VCaP (cell line): Measurements from ENCODE around the gene DCXR.
A peak's percentile ranks its signal among the peaks of the same experiment; 100 is the strongest.

Source experiments
- H3K27ac ChIP-seq: fragments of 450-650 bp; 2 replicates; pipeline ENCODE4 v1.5.1; 2017
- CTCF ChIP-seq: fragments of 450-650 bp; conservative IDR thresholded peaks from 2 replicates; pipeline ENCODE4 v1.5.1; 2017; ENCODE audit warnings: mild to moderate bottlenecking, moderate library complexity

Gene DCXR

DNA sequence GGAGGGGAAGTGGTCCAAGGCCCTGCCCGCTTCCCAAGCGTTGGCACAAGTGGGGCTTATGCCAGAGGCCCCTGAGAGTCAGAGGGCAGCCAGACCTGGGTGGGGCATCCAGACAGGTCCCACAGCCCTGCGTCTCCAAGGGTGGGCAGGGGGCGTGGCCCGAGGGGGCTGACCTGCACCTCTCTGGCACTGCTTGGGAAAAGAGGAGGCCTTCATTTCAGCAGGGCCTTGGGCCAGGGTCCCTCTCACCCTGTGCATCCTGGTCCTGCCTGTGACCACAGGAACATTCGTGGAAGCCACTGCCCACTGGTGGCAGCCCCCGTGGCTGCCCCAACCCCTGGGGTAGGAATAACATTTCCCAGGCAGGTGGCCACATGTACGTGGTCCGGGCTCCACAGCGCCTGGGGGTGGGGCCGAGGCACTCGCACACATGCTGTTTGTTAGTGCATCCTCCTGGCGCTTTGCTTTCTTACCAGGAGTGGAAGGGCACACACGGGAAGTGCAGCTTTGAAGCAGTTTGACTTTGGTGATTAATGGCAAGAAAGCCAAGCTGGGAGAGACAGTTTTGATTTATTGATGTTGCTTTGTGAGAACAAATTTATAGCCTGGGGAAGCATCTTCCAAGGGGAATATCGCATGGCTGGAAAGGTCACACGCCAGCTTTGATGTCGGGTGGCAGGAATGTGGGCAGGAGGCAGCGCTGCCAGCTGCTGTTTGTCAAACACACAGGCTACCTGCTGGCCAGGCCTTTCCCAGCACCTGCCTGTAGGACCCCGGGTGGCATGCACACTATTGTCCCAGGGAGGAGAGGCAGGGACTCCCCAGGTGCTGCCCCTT lies 19.1 kb downstream of the DCXR start:
- peak overlapping the region; percentile 91 for H3K27ac ChIP-seq
- no peak for TF ChIP-seq CTCF

DNA sequence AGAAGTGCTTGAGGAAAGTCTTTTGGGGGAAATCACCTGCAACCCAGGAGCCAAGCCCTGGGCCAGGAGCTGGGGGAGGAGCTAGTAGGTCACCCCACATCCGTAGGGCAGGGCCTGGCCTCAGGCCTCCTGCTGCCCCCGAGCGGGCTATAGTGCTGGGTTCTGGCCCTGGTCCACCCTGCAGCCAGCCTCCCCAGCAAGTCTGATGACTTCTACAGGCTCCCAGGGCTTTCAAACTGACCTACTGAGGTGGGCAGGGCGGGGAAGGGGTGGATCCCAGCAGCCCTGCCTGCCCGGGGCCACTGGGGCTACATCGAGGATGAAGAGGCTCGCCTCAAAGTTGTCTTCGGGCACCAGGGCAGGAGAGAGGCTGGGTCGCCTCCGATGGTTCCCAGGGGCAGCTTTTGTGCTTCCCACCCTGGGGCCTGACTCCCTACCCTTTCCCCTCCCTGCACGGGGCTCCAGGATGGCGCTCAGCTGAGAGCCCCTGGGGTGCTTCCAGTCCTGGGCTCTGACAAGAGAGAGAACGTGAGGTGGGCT lies 19.8 kb downstream of the DCXR start:
- peak overlapping the region; percentile 91 for H3K27ac ChIP-seq
- TF ChIP-seq CTCF = no peak

DNA sequence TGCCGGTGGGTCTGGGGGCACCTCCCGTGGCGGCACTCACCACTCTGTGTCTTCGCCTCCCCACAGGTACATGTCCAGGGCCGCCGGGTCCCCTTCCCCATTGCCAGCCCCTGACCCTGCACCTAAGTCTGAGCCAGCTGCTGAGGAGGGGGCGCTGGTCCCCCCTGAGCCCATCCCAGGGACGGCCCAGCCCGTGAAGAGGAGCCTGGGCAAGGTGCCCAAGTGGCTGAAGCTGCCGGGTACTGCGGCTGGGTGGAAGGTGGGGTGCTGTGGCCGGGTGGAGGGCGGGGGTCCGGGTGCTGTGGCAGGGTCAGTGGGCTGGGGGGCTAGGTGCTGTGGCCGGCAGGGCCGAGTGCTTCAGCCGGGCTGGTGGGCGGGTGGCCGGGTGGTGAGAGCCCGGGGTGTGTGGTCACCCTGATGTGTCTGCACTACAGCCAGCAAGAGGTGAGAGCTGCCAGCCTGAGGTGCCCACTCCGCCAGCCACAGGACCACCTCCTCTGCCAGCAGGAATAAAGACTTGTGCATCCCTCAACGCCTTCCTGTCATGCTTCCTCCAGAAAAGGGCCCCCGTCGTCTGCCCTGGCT lies 20.5 kb downstream of the DCXR start:
- H3K27ac ChIP-seq = peak overlapping the region; percentile 91
- TF ChIP-seq CTCF = no peak

DNA sequence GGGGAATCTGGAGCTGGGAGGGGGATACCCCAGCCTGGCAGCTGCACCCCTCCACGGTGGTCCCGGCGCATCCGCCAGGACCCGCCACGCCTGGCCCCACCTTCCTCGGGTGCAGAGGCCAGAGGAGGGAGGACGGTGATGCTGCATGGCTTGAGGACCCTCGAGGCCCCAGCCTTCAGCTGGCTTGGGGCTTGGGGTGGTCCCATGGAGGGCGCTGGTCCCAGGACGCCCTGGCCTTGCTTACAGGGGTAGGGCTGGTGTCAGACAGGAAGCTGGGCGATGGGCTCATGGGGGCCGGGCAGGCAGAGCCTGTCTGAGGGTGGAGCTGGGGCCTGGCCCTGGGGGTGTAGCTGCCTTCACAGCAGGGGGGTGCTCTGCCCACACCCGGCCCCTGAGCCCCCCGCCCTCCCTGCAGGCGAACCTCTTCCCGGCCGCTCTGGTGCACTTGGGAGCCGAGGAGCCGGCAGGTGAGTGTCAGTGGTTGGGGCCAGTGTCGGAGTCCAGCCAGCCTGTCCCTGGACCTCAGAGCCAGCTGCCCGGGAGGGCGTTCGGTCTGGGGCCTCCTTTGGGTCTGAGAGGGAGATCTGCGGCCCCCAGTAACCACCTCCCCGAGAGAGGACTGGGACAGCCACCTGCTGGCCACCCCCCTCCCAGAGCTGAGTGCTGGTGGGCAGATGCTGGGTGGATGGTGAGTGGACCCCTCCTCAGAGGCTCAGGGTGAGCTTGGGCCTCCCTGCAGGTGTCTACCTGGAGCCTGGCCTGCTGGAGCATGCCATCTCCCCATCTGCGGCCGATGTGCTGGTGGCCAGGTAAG lies 21.2 kb downstream of the DCXR start:
- H3K27ac ChIP-seq = peak overlapping the region; percentile 91; the same call in 1 of the 2 replicates
- TF ChIP-seq CTCF = no peak

- H3K27ac ChIP-seq = no peak overlapping the region
- no peak for TF ChIP-seq CTCF
Measured at GRCh38 chr17:82015311-82015971, 22.1 kb downstream of the DCXR start.

- H3K27ac ChIP-seq = no peak overlapping the region
Measured at GRCh38 chr17:82014971-82015310, 22.6 kb downstream of the DCXR start.

More at GRCh38 chr17:82014971-82015310, 22.6 kb downstream of the DCXR start:
- no peak for TF ChIP-seq CTCF
